ENCODE measurements around the gene SH3RF3.

The SH3RF3 gene

GRCh38 chr2:109463891-109464290 lies 334.9 kb downstream of the SH3RF3 start:
- H3K4me3 ChIP-seq (ENCODE audit: control insufficient read depth, low read depth, low read length) = no peak overlapping the region
- no peak for DNase-seq (ENCODE audit: low read depth)
- TF ChIP-seq CTCF (IDR thresholded peaks at IDR 0.05; ENCODE audit: control insufficient read depth, insufficient read depth, low read depth, low read length, missing control alignments) = no peak

GRCh38 chr2:109466674-109467575 lies 337.9 kb downstream of the SH3RF3 start:
- peak; percentile 10 for TF ChIP-seq CTCF (IDR thresholded peaks at IDR 0.05; ENCODE audit: control insufficient read depth, insufficient read depth, low read depth, low read length, missing control alignments)
- peak; percentile 10 for DNase-seq (ENCODE audit: low read depth)
- no peak overlapping the region for H3K4me3 ChIP-seq (ENCODE audit: control insufficient read depth, low read depth, low read length)

- no peak overlapping the region for H3K4me3 ChIP-seq (ENCODE audit: control insufficient read depth, low read depth, low read length)
- DNase-seq (ENCODE audit: low read depth) = no peak
- TF ChIP-seq CTCF (IDR thresholded peaks at IDR 0.05; ENCODE audit: control insufficient read depth, insufficient read depth, low read depth, low read length, missing control alignments) = no peak
Observed at GRCh38 chr2:109467701-109468100, 338.7 kb downstream of the SH3RF3 start.

- no peak for DNase-seq (ENCODE audit: low read depth)
- TF ChIP-seq CTCF (IDR thresholded peaks at IDR 0.05; ENCODE audit: control insufficient read depth, insufficient read depth, low read depth, low read length, missing control alignments) = no peak
- no peak overlapping the region for H3K4me3 ChIP-seq (ENCODE audit: control insufficient read depth, low read depth, low read length)
Observed at GRCh38 chr2:109468893-109469292, 339.9 kb downstream of the SH3RF3 start.

GRCh38 chr2:109471658-109472057 lies 342.7 kb downstream of the SH3RF3 start:
- H3K4me3 ChIP-seq (ENCODE audit: control insufficient read depth, low read depth, low read length) = no peak overlapping the region
- TF ChIP-seq CTCF (IDR thresholded peaks at IDR 0.05; ENCODE audit: control insufficient read depth, insufficient read depth, low read depth, low read length, missing control alignments) = no peak
- DNase-seq (ENCODE audit: low read depth) = no peak

GRCh38 chr2:109472331-109472959 lies 343.4 kb downstream of the SH3RF3 start:
- DNase-seq (ENCODE audit: low read depth) = no peak
- TF ChIP-seq CTCF (IDR thresholded peaks at IDR 0.05; ENCODE audit: control insufficient read depth, insufficient read depth, low read depth, low read length, missing control alignments) = no peak
- no peak overlapping the region for H3K4me3 ChIP-seq (ENCODE audit: control insufficient read depth, low read depth, low read length)
